ELF-1 (cell line): ENCODE data around the gene SIRPB2.

Experiments used
- DNase-seq: peaks from one replicate; pipeline ENCODE4 v3.0.0-alpha.2; 2016; ENCODE audit warnings: low read depth, low spot score

Gene SIRPB2

DNA sequence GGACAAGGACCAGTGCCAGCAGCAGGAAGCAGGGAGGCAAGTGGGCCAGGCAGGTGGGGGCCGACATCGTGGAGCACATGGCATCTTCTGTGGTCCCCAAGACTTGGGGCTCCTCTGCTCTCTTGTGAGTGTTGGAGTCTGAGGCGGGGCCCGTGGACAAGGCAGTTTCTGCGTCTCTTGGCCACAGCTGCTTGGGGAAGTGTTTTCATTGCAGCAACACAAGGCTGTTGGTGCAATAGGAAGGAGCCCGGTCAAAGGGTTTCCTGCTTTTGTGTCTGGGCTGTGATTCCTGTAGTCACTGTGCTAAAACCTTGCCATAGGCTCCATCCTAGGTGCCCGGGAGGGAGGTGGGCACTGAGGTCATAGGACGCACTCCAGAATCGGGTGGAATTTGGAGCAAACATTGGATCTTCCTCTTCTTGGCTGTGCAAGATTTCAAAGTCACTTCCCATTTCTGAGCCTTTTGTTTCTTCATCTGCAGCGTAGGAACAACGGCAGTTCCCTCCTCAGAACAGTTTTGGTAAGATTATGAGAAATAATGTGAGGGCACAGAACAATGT, at the start of gene SIRPB2:
TSS of gene SIRPB2 (minus strand) at position 140 of the 560 bp plus-strand sequence. CDS start at position 79, 61 bp downstream.
- DNase-seq = no peak

DNA sequence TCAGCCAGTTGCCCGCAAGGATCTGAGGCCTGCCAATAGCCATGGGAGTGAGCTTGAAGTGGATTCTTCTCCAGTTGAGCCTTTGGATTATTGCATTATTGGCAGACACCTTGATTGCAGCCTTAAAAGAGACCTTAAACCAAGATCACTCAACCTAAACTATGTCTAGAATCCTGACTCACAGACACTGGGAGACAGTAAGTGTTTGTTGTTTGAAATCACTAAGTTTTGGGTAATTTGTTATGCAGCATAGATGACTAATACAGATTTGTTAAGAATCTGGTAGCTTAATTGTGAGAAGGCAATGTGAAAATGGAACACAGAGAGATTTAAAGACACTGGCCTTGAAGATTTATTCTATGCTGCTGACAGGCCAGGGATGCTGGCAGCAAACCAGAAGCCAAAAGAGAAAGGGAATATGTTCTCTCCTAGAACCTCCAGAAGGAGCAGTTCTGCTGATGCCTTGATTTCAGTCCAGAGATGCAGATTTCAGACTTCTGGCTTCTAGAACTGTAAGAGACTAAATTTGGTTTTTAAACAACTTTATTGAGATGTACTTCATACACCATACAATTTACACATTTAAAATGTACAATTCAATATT, 48.7 kb upstream of the SIRPB2 start:
- no peak for DNase-seq

- DNase-seq = no peak
Observed at GRCh38 chr20:1538655-1539054, 47.4 kb upstream of the SIRPB2 start.

DNA sequence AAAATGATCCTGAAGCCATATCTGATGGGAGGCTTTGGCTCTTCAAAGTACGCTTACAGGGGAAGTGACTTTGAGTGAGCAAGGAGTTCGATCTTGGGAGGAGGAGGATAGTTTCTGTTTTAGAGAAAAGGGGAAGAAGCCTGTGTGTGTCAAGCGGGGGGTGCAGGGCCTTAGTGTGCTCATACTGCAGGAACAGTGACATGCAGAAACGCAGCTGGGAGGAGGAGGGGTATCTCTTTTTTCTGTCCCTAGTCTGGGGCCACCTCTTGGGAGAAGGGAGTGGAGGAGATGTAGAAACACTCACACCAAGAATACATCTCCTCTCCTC, 46.5 kb upstream of the SIRPB2 start:
- no peak for DNase-seq

GRCh38 chr20:1536893-1537730, 45.9 kb upstream of the SIRPB2 start:
- DNase-seq = no peak

GRCh38 chr20:1535420-1536175, 44.4 kb upstream of the SIRPB2 start:
- DNase-seq = no peak

GRCh38 chr20:1534526-1534925, 43.3 kb upstream of the SIRPB2 start:
- no peak for DNase-seq

DNA sequence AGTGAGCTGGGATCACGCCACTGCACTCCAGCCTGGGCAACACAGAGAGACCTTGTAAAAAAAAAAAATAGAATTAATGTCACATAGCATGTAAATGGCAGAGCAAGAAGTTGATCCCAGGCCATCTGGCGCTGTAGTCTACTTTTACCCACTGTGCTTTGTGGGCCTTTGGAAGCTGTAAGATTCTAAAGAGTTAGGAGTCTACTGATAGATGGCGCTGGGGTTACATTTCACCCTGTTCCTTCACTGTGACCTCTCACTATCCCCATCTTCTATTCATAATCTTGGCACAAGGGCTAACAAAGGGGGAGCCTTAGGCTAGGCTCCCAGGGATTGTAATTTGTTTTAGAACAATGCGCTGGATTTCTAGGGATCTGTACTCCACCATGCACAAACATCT, 41.8 kb upstream of the SIRPB2 start:
- DNase-seq = peak; percentile 12

DNA sequence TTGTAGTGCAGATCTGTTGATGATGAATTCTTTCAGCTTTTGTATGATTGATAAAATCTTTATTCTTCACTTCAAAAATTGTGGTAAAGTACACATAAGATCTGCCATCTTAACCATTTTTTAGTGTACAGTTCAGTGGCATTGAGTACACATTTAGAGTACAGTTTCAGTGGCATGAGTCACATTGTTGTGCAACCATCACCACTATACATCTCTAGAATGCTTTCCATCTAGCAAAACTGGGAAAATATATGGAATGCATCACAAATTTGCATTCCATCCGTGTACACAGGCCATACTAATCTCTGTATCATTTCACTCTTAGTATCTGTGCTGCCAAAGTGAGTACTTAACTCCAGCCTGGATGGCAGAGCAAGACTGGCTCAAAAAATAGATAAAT, 37.6 kb upstream of the SIRPB2 start:
- DNase-seq = no peak

GRCh38 chr20:1527923-1528322, 36.7 kb upstream of the SIRPB2 start:
- no peak for DNase-seq

GRCh38 chr20:1526896-1527295, 35.7 kb upstream of the SIRPB2 start:
- no peak for DNase-seq

DNA sequence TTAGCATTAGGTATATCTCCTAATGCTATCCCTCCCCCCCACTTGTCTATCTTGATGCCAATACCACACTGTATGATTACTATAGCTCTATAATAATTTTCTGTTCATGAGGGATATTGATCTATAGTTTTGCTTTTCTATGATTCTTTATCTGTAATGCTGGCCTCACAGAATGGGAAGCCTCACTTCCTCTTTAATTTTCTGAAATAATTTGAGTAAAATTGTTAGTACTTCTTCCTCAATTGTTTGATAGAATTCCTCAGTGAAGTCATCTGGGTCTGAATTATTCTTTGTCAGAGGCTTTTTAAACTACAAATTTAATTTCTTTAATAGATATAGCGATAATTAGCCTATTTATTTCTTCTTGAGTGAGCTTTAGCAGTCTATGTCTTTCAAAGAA, 35.1 kb upstream of the SIRPB2 start:
- no peak for DNase-seq

- DNase-seq = no peak
Observed at GRCh38 chr20:1524004-1524403, 32.8 kb upstream of the SIRPB2 start.

DNA sequence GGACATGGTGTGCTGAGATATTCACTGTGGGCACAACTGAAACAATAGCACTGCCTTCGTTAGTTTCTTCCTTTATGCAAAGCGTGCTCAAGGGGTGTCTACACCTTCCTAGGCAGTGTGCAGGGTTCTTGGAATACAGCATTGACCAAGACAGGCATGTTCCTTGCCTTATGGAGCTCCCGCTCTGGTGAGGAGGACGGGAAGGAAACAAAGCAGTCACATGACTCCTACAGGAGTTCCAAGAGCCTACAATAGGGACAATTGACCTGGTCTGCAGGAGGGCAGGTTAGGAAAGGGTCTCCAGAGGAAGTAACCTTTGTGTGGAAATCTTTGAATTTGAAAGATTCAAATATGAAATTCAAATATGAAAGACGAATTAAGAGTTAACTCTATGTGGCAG, 25.8 kb upstream of the SIRPB2 start:
- DNase-seq = no peak

GRCh38 chr20:1513801-1514200, 22.6 kb upstream of the SIRPB2 start:
- DNase-seq = no peak

GRCh38 chr20:1509237-1509636, 18.0 kb upstream of the SIRPB2 start:
- no peak for DNase-seq

- no peak for DNase-seq
Observed at GRCh38 chr20:1508574-1508973, 17.4 kb upstream of the SIRPB2 start.

DNA sequence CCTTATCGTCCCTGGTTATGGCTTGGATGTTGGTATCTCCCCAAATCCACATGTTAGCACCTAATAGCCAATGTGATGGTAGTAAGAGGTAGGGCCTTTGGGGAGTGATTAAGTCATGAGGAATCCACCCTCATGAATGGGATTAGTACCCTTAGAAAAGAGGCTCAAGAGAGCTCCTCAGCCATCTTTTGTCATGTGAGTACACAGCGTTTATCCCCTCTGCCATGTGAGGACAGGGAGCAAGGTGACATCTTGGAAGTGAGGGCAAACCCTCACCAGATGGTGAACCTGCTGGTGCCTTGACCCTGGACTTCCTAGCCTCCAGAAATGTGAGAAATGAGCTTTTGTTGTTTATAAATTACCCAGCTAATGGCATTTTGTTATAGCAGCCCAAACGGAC, 16.1 kb upstream of the SIRPB2 start:
- no peak for DNase-seq

- DNase-seq = no peak
Observed at GRCh38 chr20:1505871-1506270, 14.7 kb upstream of the SIRPB2 start.

DNA sequence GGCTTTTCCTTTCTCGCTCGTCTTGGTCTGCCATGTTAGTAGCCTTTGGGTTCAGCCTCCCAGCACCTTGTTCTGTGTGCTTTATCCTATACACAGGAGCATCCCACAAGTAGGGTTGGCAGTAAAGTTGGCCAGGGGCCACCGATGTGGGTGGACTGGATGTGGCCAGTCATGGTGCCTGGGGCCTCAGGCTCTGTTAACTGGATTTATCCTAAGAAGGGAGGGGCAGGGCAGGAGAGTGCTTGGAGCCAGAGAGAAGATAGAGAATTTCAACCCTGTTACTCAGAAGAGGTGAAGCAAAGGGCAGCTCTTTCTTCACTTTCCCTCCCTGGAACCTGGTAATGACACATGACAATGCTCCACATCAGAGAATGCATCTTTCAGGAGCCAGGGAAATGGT, 14.1 kb upstream of the SIRPB2 start:
- no peak for DNase-seq

DNA sequence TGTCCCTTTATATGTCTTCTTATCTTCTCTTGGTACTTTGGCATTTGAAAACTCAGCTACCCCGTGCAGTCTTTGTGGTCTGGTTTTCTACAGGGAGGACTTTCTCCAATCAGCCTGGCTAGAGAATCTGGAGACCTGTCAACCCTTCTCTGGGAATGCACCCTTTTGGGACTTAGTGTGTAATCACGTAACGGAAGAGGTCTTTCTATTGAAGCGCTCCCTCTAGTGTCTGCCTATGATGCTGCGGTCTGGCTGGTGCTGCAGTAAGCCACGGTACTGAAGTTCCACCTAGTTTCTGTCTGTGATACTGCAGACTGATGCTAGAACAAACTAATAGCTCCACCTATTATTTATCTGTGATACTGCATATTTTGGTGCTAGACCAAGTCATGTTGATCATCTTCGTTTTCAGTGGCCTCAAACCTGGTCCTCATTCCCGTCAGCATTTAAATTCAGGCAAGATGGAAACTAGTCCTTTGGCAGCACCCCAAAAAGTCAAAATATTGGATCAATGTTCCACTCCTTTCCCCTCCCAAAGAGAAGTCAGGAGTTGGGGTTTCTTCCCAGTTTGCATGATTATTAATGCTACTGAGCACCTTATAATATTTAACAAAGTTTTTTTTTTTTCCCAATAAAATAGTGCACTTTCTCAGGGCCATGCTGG, 12.5 kb upstream of the SIRPB2 start:
- DNase-seq = peak; percentile 89

- peak; percentile 59 for DNase-seq
Observed at GRCh38 chr20:1500496-1500895, 9.3 kb upstream of the SIRPB2 start.
